ENCODE measurements around the gene PHF2. TPM values are rescaled to one million over a fixed set of nuclear protein-coding genes. Genes with fewer than 3 reads are reported as not detected.

PHF2 gene
- polyA plus RNA-seq, 1 of the 3 experiments (the other 2 are of a cell fraction): 11.2 TPM

- H3K4me1 ChIP-seq (ENCODE audit: control insufficient read depth in 1 of 2, insufficient read depth in 2 of 2, low read depth in 1 of 2, low read length in 1 of 2): peaks cover 0 to 6% of the 10 kb centered on the region in 2 experiments; a peak in 1 of 4 replicates
- H3K9me3 ChIP-seq: no peaks in the 10 kb centered on the region
- ChIA-PET POLR2A (no interaction called here), CTCF (interaction anchor here (2.4 kb wide), 1 partner anchor 9 kb away, joined by 10 read pairs; no protein-coding TSS in a partner anchor)
- H3K4me2 ChIP-seq: no peak overlapping the region
- no peaks in the 10 kb centered on the region for H3K9me2 ChIP-seq
- H3K27me3 ChIP-seq (ENCODE audit: insufficient read depth): no peaks in the 10 kb centered on the region
- H3K4me3 ChIP-seq (ENCODE audit: low read depth in 2 of 2, low read length in 1 of 2): no peak overlapping the region
- DNase-seq: peak; percentile 15
- TF ChIP-seq USF2 (IDR thresholded peaks at IDR 0.05; ENCODE audit: borderline replicate concordance, low read depth, low read length) (no peak), GABPA (IDR thresholded peaks at IDR 0.05; ENCODE audit: low read depth) (no peak), EP300 (IDR thresholded peaks at IDR 0.05; ENCODE audit: borderline replicate concordance in 1 of 2, low read depth in 1 of 2, low read length in 1 of 2) (no peak), CTCF (IDR thresholded peaks at IDR 0.05) (no peak), EZH2phosphoT487 (IDR thresholded peaks at IDR 0.05; ENCODE audit: borderline replicate concordance, low read depth) (no peak), NFIC (IDR thresholded peaks at IDR 0.05; ENCODE audit: borderline replicate concordance) (no peak), MXI1 (IDR thresholded peaks at IDR 0.05; ENCODE audit: low read depth, low read length) (no peak), YY1 (IDR thresholded peaks at IDR 0.05; ENCODE audit: low read depth) (no peak), FOXJ3 (CRISPR knock-in tag; IDR thresholded peaks at IDR 0.05) (no peak), FOXM1 (IDR thresholded peaks at IDR 0.05; ENCODE audit: low read depth) (no peak), TEAD4 (IDR thresholded peaks at IDR 0.05; ENCODE audit: borderline replicate concordance, insufficient read depth) (no peak)
- TF ChIP-seq, protein P1, sequence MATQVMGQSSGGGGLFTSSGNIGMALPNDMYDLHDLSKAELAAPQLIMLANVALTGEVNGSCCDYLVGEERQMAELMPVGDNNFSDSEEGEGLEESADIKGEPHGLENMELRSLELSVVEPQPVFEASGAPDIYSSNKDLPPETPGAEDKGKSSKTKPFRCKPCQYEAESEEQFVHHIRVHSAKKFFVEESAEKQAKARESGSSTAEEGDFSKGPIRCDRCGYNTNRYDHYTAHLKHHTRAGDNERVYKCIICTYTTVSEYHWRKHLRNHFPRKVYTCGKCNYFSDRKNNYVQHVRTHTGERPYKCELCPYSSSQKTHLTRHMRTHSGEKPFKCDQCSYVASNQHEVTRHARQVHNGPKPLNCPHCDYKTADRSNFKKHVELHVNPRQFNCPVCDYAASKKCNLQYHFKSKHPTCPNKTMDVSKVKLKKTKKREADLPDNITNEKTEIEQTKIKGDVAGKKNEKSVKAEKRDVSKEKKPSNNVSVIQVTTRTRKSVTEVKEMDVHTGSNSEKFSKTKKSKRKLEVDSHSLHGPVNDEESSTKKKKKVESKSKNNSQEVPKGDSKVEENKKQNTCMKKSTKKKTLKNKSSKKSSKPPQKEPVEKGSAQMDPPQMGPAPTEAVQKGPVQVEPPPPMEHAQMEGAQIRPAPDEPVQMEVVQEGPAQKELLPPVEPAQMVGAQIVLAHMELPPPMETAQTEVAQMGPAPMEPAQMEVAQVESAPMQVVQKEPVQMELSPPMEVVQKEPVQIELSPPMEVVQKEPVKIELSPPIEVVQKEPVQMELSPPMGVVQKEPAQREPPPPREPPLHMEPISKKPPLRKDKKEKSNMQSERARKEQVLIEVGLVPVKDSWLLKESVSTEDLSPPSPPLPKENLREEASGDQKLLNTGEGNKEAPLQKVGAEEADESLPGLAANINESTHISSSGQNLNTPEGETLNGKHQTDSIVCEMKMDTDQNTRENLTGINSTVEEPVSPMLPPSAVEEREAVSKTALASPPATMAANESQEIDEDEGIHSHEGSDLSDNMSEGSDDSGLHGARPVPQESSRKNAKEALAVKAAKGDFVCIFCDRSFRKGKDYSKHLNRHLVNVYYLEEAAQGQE (IDR thresholded peaks at IDR 0.05; ENCODE audit: low read depth, low read length): no peak
- H3K9ac ChIP-seq: no peak overlapping the region
- no peak overlapping the region for H2AFZ ChIP-seq (ENCODE audit: low read depth)
- H3K27ac ChIP-seq (ENCODE audit: low read depth in 2 of 2, low read length in 1 of 2): no peak overlapping the region
- peaks cover 0 to 16% of the 10 kb centered on the region in 2 experiments for H3K36me3 ChIP-seq (replicated peaks in 1 of 2; ENCODE audit: control insufficient read depth in 1 of 2, insufficient read depth in 2 of 2, low read length in 1 of 2)
- peaks cover under 1% of the 10 kb centered on the region for H3F3A ChIP-seq (replicated peaks; ENCODE audit: insufficient read depth)
- WGBS (ENCODE audit: low lambda C conversion rate): 92% methylated on average over 10 of the region's 13 CpGs
- H3K79me2 ChIP-seq (ENCODE audit: insufficient read depth): no peaks in the 10 kb centered on the region
- peaks cover 14% of the 10 kb centered on the region; the same call in 1 of the 2 replicates for H4K20me1 ChIP-seq (ENCODE audit: insufficient read depth)
Measured at GRCh38 chr9:93673839-93674334, 97.5 kb downstream of the PHF2 start.

Measured in SK-N-SH (cell line).